ENCODE results near the gene ITGA11.

GRCh38 chr15:68404056-68404798 is 27.7 kb downstream of the ITGA11 start:
- TF ChIP-seq CTCF (IDR thresholded peaks at IDR 0.05) (no peak), POLR2A (IDR thresholded peaks at IDR 0.05) (no peak)

Data from breast epithelium (tissue), 3 donors.